ENCODE data around the gene HMGB3.

Gene HMGB3

GRCh38 chrX:151009582-151009981 is 26.4 kb downstream of the HMGB3 start:
- H3K4me3 ChIP-seq (ENCODE audit: low read depth, low read length): no peak overlapping the region
- no peak for DNase-seq (ENCODE audit: low read depth)
- no peak for TF ChIP-seq CTCF (IDR thresholded peaks at IDR 0.05; ENCODE audit: low read depth, low read length, missing control alignments)

- no peak for TF ChIP-seq CTCF (IDR thresholded peaks at IDR 0.05; ENCODE audit: low read depth, low read length, missing control alignments)
- H3K4me3 ChIP-seq (ENCODE audit: low read depth, low read length): no peak overlapping the region
- DNase-seq (ENCODE audit: low read depth): no peak
Observed at GRCh38 chrX:151013164-151013743, 30.1 kb downstream of the HMGB3 start.

- DNase-seq (ENCODE audit: low read depth): no peak
- no peak overlapping the region for H3K4me3 ChIP-seq (ENCODE audit: low read depth, low read length)
- TF ChIP-seq CTCF (IDR thresholded peaks at IDR 0.05; ENCODE audit: low read depth, low read length, missing control alignments): no peak
Observed at GRCh38 chrX:151015684-151016083, 32.5 kb downstream of the HMGB3 start.

- TF ChIP-seq CTCF (IDR thresholded peaks at IDR 0.05; ENCODE audit: low read depth, low read length, missing control alignments): no peak
- no peak for DNase-seq (ENCODE audit: low read depth)
- no peak overlapping the region for H3K4me3 ChIP-seq (ENCODE audit: low read depth, low read length)
Observed at GRCh38 chrX:151019856-151020255, 36.7 kb downstream of the HMGB3 start.

- H3K4me3 ChIP-seq (ENCODE audit: low read depth, low read length): no peak overlapping the region
- DNase-seq (ENCODE audit: low read depth): no peak
- no peak for TF ChIP-seq CTCF (IDR thresholded peaks at IDR 0.05; ENCODE audit: low read depth, low read length, missing control alignments)
Observed at GRCh38 chrX:151030845-151031244, 47.7 kb downstream of the HMGB3 start.

- no peak for TF ChIP-seq CTCF (IDR thresholded peaks at IDR 0.05; ENCODE audit: low read depth, low read length, missing control alignments)
- no peak for DNase-seq (ENCODE audit: low read depth)
- H3K4me3 ChIP-seq (ENCODE audit: low read depth, low read length): no peak overlapping the region
Observed at GRCh38 chrX:151031391-151031975, 48.3 kb downstream of the HMGB3 start.

- DNase-seq (ENCODE audit: low read depth): no peak
- no peak for TF ChIP-seq CTCF (IDR thresholded peaks at IDR 0.05; ENCODE audit: low read depth, low read length, missing control alignments)
Observed at GRCh38 chrX:151039351-151039750, 56.2 kb downstream of the HMGB3 start.

More at GRCh38 chrX:151039351-151039750, 56.2 kb downstream of the HMGB3 start:
- H3K4me3 ChIP-seq (ENCODE audit: low read depth, low read length): no peak overlapping the region
